Caco-2 (cell line): ENCODE results near the gene FNIP1. TPM values are rescaled to one million over a fixed set of nuclear protein-coding genes. Genes with fewer than 3 reads are reported as not detected.

ENCODE experiments used
- BruUV-seq: library from RNA; stranded (reverse); fragments of 400-500 nt; replicated peaks from 2 replicates; lab custom pipeline; 2021; lab: Mats Ljungman, UMichigan
- CTCF ChIA-PET: fragments of 300-600 bp; sonication (Branson Sonifier 250); formaldehyde crosslinking; loops from one replicate; lab custom pipeline; 2022; ENCODE audit warnings: antibody characterized with exemption; lab: Charles Lee
- POLR2A ChIA-PET: fragments of 300-600 bp; sonication (Branson Sonifier 250); formaldehyde crosslinking; loops from one replicate; lab custom pipeline; 2022; ENCODE audit warnings: antibody characterized with exemption; lab: Charles Lee
- DNase-seq, 2 experiments: peaks; one replicate each; pipeline versions ENCODE4 v3.0.0 to v3.0.0-alpha.2; 2020 to 2022
- H3K27me3 ChIP-seq: replicated peaks from 2 replicates; pipeline ENCODE4 v1.6.0; 2011; ENCODE audit warnings: low read length; ENCODE audit not compliant: control insufficient read depth, insufficient read depth
- H3K36me3 ChIP-seq: 2 replicates; pipeline ENCODE4 v1.5.1; 2011; ENCODE audit warnings: low read length; ENCODE audit not compliant: control insufficient read depth, insufficient read depth
- H3K4me1 ChIP-seq: fragments of 250-450 bp; sonication (Bioruptor Pico); 2 replicates; pipeline ENCODE4 v1.5.1; 2020; ENCODE audit warnings: mild to moderate bottlenecking
- H3K4me3 ChIP-seq: 2 replicates; pipeline ENCODE4 v1.5.1; 2011; ENCODE audit warnings: low read depth, mild to moderate bottlenecking, control low read depth, low read length
- H3K9me3 ChIP-seq: fragments of 250-450 bp; sonication (Bioruptor Pico); 2 replicates; pipeline ENCODE4 v1.5.1; 2020; ENCODE audit warnings: mild to moderate bottlenecking, moderate library complexity
- H3K27ac Mint-ChIP-seq: one replicate; pipeline ENCODE4 v1.8.0; 2022; ENCODE audit warnings: mixed read lengths; ENCODE audit not compliant: unreplicated experiment
- H3K27me3 Mint-ChIP-seq: one replicate; pipeline ENCODE4 v1.8.0; 2022; ENCODE audit warnings: mixed read lengths; ENCODE audit not compliant: insufficient read depth, unreplicated experiment
- H3K36me3 Mint-ChIP-seq: one replicate; pipeline ENCODE4 v1.8.0; 2022; ENCODE audit warnings: mild to moderate bottlenecking, mixed read lengths; ENCODE audit not compliant: insufficient read depth, unreplicated experiment
- H3K4me1 Mint-ChIP-seq: one replicate; pipeline ENCODE4 v1.8.0; 2022; ENCODE audit warnings: low read depth, mixed read lengths; ENCODE audit not compliant: unreplicated experiment
- H3K4me3 Mint-ChIP-seq: one replicate; pipeline ENCODE4 v1.8.0; 2022; ENCODE audit warnings: mild to moderate bottlenecking, moderate library complexity, mixed read lengths; ENCODE audit not compliant: unreplicated experiment
- H3K9me3 Mint-ChIP-seq: one replicate; pipeline ENCODE4 v1.8.0; 2022; ENCODE audit warnings: mixed read lengths; ENCODE audit not compliant: unreplicated experiment
- intact Hi-C: fragments of 100-400 bp; cut with micrococcal nuclease; formaldehyde crosslinking; loops from one replicate; pipeline ENCODE4 v1.10.0; 2022; ENCODE audit not compliant: unreplicated experiment
- total RNA-seq: library from RNA; stranded (reverse); gene quantifications from 2 replicates; pipeline ENCODE4 v1.2.3, GENCODE V29; 2022
- TF ChIP-seq, protein P1 (sequence below), 2 experiments: fragments of 200-600 bp in 1 of 2; IDR thresholded peaks; 1 replicate in 1 of 2; 2 replicates in 1 of 2; pipeline versions ENCODE4 v1.5.1 to v1.8.0; 2011 to 2022; ENCODE audit warnings: antibody characterized with exemption in 1 of 2, control low read depth in 1 of 2, inconsistent platforms in 1 of 2, low read depth in 1 of 2, low read length in 1 of 2, mild to moderate bottlenecking in 1 of 2, moderate library complexity in 1 of 2; ENCODE audit not compliant: insufficient read depth in 1 of 2, severe bottlenecking in 1 of 2, unreplicated experiment in 1 of 2

FNIP1 gene
- total RNA-seq, 1 experiment from 2014 or later = 45.0 TPM

DNA sequence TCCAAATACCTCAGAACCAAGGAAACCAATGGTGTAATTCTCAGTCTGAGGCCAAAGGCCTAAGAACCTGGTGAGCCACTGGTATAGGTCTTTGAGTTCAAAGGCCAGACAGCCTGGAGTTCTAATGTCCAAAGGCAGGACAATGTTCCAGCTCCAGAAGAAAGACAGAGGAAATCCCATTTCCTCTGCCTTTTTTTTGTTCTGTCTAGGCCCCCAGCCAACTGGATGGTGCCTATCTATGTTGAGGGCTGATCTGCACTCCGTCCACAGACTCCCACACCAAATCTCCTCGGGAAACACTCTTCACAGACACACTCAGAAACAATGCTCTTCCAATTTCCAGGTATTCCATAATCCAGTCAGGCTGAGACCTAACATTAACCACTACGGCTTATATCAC is 30.1 kb downstream of the FNIP1 start:
- Histone ChIP-seq H3K36me3 (no peaks in the 10 kb centered on the region), H3K27me3 (no peaks in the 10 kb centered on the region), H3K4me3 (no peak overlapping the region), H3K4me1 (no peaks in the 10 kb centered on the region; the same call in 1 of the 2 replicates), H3K9me3 (no peaks in the 10 kb centered on the region)
- no TSS peak for BruUV-seq
- peaks cover 9% of the 10 kb centered on the region for H3K4me1 Mint-ChIP-seq
- no peaks in the 10 kb centered on the region for H3K27me3 Mint-ChIP-seq
- ChIA-PET POLR2A (interaction anchor here (0.6 kb wide), 1 partner anchor 104 kb away, joined by 8 read pairs; no protein-coding TSS in a partner anchor), CTCF (no interaction called here)
- H3K36me3 Mint-ChIP-seq = peaks cover 19% of the 10 kb centered on the region
- H3K9me3 Mint-ChIP-seq = peaks cover 9% of the 10 kb centered on the region
- TF ChIP-seq, protein P1, sequence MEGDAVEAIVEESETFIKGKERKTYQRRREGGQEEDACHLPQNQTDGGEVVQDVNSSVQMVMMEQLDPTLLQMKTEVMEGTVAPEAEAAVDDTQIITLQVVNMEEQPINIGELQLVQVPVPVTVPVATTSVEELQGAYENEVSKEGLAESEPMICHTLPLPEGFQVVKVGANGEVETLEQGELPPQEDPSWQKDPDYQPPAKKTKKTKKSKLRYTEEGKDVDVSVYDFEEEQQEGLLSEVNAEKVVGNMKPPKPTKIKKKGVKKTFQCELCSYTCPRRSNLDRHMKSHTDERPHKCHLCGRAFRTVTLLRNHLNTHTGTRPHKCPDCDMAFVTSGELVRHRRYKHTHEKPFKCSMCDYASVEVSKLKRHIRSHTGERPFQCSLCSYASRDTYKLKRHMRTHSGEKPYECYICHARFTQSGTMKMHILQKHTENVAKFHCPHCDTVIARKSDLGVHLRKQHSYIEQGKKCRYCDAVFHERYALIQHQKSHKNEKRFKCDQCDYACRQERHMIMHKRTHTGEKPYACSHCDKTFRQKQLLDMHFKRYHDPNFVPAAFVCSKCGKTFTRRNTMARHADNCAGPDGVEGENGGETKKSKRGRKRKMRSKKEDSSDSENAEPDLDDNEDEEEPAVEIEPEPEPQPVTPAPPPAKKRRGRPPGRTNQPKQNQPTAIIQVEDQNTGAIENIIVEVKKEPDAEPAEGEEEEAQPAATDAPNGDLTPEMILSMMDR (IDR thresholded peaks at IDR 0.05; ENCODE audit: insufficient read depth in 1 of 2, low read depth in 1 of 2, low read length in 1 of 2, severe bottlenecking in 1 of 2, unreplicated experiment in 1 of 2) = no peak
- H3K27ac Mint-ChIP-seq = no peak overlapping the region
- intact Hi-C loops = no loop called here
- no peak for DNase-seq
- H3K4me3 Mint-ChIP-seq = no peak overlapping the region

DNA sequence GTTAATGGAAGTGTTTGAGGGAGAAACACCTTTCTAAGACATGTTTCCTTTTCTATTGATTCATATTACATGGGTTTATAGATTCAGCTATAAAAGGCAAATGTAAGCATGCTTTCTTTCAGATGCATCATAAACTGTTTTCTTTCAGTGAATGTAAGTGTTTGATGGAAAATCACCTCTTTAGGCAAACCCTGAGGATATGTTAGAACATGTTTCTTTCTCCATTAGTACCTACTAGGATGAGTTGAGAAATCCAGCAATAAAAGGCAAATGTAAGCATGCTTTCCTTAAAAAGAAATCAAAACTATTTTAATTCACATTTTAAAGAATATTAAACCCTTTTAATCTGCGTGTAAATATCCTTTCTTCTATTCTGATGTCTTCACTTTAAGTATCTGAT is 31.6 kb downstream of the FNIP1 start:
- intact Hi-C loops = no loop called here
- peaks cover 9% of the 10 kb centered on the region for H3K9me3 Mint-ChIP-seq
- POLR2A ChIA-PET = no interaction called here
- Histone ChIP-seq H3K9me3 (no peaks in the 10 kb centered on the region), H3K4me1 (no peaks in the 10 kb centered on the region; the same call in 1 of the 2 replicates), H3K36me3 (no peaks in the 10 kb centered on the region), H3K27me3 (no peaks in the 10 kb centered on the region), H3K4me3 (no peak overlapping the region)
- CTCF ChIA-PET = no interaction called here
- TF ChIP-seq, protein P1 (IDR thresholded peaks at IDR 0.05; ENCODE audit: insufficient read depth in 1 of 2, low read depth in 1 of 2, low read length in 1 of 2, severe bottlenecking in 1 of 2, unreplicated experiment in 1 of 2) = no peak
- H3K4me1 Mint-ChIP-seq = peaks cover 9% of the 10 kb centered on the region
- DNase-seq = no peak
- peaks cover 19% of the 10 kb centered on the region for H3K36me3 Mint-ChIP-seq
- no peak overlapping the region for H3K27ac Mint-ChIP-seq
- H3K4me3 Mint-ChIP-seq = no peak overlapping the region
- BruUV-seq = no TSS peak
- H3K27me3 Mint-ChIP-seq = no peaks in the 10 kb centered on the region

DNA sequence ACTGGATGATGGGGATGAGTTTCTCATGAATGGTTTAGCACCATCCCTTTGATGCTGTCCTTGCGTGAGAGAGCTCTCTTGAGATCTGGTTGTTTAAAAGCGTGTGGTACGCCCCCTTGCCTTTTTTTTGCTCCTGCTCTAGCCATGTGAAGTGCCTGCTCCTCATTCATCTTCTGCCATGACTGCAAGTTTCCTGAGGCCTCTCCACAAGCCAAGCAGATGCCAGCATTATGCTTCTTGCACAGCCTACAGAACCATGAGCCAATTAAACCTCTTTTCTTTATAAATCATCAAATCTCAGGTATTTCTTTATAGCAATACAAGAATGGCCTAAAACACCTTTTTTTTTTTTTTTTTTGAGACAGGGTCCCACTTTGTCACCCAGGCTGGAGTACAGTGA is 32.8 kb downstream of the FNIP1 start:
- H3K4me3 ChIP-seq = no peak overlapping the region
- H3K9me3 Mint-ChIP-seq = peaks cover 9% of the 10 kb centered on the region
- ChIA-PET POLR2A (no interaction called here), CTCF (no interaction called here)
- TF ChIP-seq, protein P1 (IDR thresholded peaks at IDR 0.05; ENCODE audit: insufficient read depth in 1 of 2, low read depth in 1 of 2, low read length in 1 of 2, severe bottlenecking in 1 of 2, unreplicated experiment in 1 of 2) = no peak
- DNase-seq = no peak
- no peak overlapping the region for H3K27ac Mint-ChIP-seq
- H3K4me1 Mint-ChIP-seq = peaks cover 9% of the 10 kb centered on the region
- H3K27me3 ChIP-seq = no peaks in the 10 kb centered on the region
- H3K4me1 ChIP-seq = no peaks in the 10 kb centered on the region
- peaks cover 25% of the 10 kb centered on the region for H3K36me3 Mint-ChIP-seq
- H3K27me3 Mint-ChIP-seq = no peaks in the 10 kb centered on the region
- intact Hi-C loops = no loop called here
- H3K4me3 Mint-ChIP-seq = no peak overlapping the region
- BruUV-seq = no TSS peak
- no peaks in the 10 kb centered on the region for H3K9me3 ChIP-seq
- no peaks in the 10 kb centered on the region for H3K36me3 ChIP-seq
